ENCODE results near the gene GPR31. TPM values are rescaled to one million over a fixed set of nuclear protein-coding genes. Genes with fewer than 3 reads are reported as not detected.

The GPR31 gene
- polyA plus RNA-seq, 1 experiment, result not detected

GRCh38 chr6:167151648-167152047 lies 6.1 kb downstream of the GPR31 start:
- no peak for DNase-seq (ENCODE audit: low read depth)
- TF ChIP-seq CTCF (IDR thresholded peaks at IDR 0.05; ENCODE audit: insufficient read depth, low read depth, low read length), result no peak
- Histone ChIP-seq H3K27me3 (ENCODE audit: control insufficient read depth, insufficient read depth, low read length) (no peaks in the 10 kb centered on the region), H3K36me3 (ENCODE audit: control insufficient read depth, insufficient read depth, low read length) (no peaks in the 10 kb centered on the region), H3K4me3 (ENCODE audit: low read depth, low read length) (no peak overlapping the region)
- POLR2A ChIA-PET, result no interaction called here
- CTCF ChIA-PET, result no interaction called here

- no peaks in the 10 kb centered on the region for H3K27me3 ChIP-seq (ENCODE audit: control insufficient read depth, insufficient read depth, low read length)
- TF ChIP-seq CTCF (IDR thresholded peaks at IDR 0.05; ENCODE audit: insufficient read depth, low read depth, low read length), result no peak
- no peak for DNase-seq (ENCODE audit: low read depth)
- CTCF ChIA-PET, result no interaction called here
- no peaks in the 10 kb centered on the region for H3K36me3 ChIP-seq (ENCODE audit: control insufficient read depth, insufficient read depth, low read length)
- POLR2A ChIA-PET, result no interaction called here
- no peak overlapping the region for H3K4me3 ChIP-seq (ENCODE audit: low read depth, low read length)
Measured at GRCh38 chr6:167150941-167151549, 6.7 kb downstream of the GPR31 start.

DNA sequence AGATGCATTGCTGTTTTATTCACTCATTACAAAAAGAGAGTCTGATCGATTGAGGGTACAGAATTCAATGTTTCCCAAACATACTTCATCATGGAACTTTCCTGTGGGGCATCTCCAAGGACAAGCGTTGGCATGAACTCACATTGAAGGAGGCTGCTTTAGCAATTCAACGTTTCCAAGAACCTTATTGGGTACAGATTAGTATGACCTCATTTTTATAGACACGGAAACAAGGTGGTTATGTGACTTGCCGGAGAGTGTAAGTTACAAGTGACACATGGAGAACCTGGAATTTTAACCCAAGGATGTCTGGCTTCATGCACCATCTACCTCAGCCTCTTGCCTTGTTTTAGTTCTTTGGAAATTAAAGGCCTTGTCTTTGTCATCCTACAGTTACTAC lies 8.8 kb downstream of the GPR31 start:
- ChIA-PET CTCF (no interaction called here), POLR2A (no interaction called here)
- no peaks in the 10 kb centered on the region for H3K27me3 ChIP-seq (ENCODE audit: control insufficient read depth, insufficient read depth, low read length)
- TF ChIP-seq CTCF (IDR thresholded peaks at IDR 0.05; ENCODE audit: insufficient read depth, low read depth, low read length), result no peak
- DNase-seq (ENCODE audit: low read depth), result no peak
- H3K36me3 ChIP-seq (ENCODE audit: control insufficient read depth, insufficient read depth, low read length), result no peaks in the 10 kb centered on the region
- no peak overlapping the region for H3K4me3 ChIP-seq (ENCODE audit: low read depth, low read length)

GRCh38 chr6:167148021-167148420 lies 9.8 kb downstream of the GPR31 start:
- no peak for DNase-seq (ENCODE audit: low read depth)

GRCh38 chr6:167146977-167147376 lies 10.8 kb downstream of the GPR31 start:
- Histone ChIP-seq H3K36me3 (ENCODE audit: control insufficient read depth, insufficient read depth, low read length) (no peaks in the 10 kb centered on the region), H3K27me3 (ENCODE audit: control insufficient read depth, insufficient read depth, low read length) (no peaks in the 10 kb centered on the region), H3K4me3 (ENCODE audit: low read depth, low read length) (no peak overlapping the region)
- TF ChIP-seq CTCF (IDR thresholded peaks at IDR 0.05; ENCODE audit: insufficient read depth, low read depth, low read length), result no peak
- ChIA-PET CTCF (no interaction called here), POLR2A (no interaction called here)
- no peak for DNase-seq (ENCODE audit: low read depth)

More at GRCh38 chr6:167148021-167148420, 9.8 kb downstream of the GPR31 start:
- H3K4me3 ChIP-seq (ENCODE audit: low read depth, low read length), result no peak overlapping the region
- no peak for TF ChIP-seq CTCF (IDR thresholded peaks at IDR 0.05; ENCODE audit: insufficient read depth, low read depth, low read length)
- no peaks in the 10 kb centered on the region for H3K36me3 ChIP-seq (ENCODE audit: control insufficient read depth, insufficient read depth, low read length)
- no peaks in the 10 kb centered on the region for H3K27me3 ChIP-seq (ENCODE audit: control insufficient read depth, insufficient read depth, low read length)
- ChIA-PET CTCF (no interaction called here), POLR2A (no interaction called here)
